Measurements from ENCODE around the gene PNMA8A.

DNA sequence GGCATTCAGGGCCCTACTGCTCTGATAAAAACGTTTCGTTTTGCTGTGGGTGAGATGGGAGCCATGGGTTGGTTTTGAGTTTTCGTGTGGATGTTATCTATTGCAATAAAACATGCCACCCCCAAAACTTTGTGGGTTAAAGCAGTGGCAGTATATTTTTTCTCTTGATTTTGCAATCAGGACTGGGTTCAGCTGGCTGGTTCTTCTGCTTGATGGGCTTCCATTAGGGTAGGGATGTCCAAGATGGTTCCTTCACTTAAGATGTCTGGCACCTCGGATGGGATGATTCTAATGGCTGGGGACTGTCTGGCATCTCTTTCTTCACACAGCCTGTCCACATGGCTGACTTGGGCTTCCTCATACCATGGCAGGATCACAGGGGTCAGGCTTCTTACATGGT is 39.9 kb upstream of the PNMA8A start:
- TF ChIP-seq, protein P1, sequence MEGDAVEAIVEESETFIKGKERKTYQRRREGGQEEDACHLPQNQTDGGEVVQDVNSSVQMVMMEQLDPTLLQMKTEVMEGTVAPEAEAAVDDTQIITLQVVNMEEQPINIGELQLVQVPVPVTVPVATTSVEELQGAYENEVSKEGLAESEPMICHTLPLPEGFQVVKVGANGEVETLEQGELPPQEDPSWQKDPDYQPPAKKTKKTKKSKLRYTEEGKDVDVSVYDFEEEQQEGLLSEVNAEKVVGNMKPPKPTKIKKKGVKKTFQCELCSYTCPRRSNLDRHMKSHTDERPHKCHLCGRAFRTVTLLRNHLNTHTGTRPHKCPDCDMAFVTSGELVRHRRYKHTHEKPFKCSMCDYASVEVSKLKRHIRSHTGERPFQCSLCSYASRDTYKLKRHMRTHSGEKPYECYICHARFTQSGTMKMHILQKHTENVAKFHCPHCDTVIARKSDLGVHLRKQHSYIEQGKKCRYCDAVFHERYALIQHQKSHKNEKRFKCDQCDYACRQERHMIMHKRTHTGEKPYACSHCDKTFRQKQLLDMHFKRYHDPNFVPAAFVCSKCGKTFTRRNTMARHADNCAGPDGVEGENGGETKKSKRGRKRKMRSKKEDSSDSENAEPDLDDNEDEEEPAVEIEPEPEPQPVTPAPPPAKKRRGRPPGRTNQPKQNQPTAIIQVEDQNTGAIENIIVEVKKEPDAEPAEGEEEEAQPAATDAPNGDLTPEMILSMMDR (conservative IDR thresholded peaks at IDR 0.05), result no peak
- no peak for TF ChIP-seq EZH2 (IDR thresholded peaks at IDR 0.05; ENCODE audit: low read depth)

All from PC-9 (cell line).